Stimulated activated CD8-positive, alpha-beta memory T cell treated with anti-CD3 and anti-CD28 coated beads, Interleukin-2, amount 100 ng/mL, for 48 hours (primary cell): ENCODE measurements around the gene RHOXF2B.
"Not testable (repeated sequence)": the region's sequence is repeated elsewhere in the genome, so short reads cannot be mapped to it uniquely, and the experiment has no call there.

Experiments used
- DNase-seq, 2 donors: peaks; one replicate each; pipeline ENCODE4 v3.0.0-alpha.2; 2020; ENCODE audit warnings: low read depth in 2 of 2

The RHOXF2B gene

GRCh38 chrX:120077590-120077989, at the start of gene RHOXF2B:
Gene RHOXF2B (minus strand): TSS chrX:120077690. CDS start chrX:120077552, 138 bp downstream.
- not testable (repeated sequence) for DNase-seq

- DNase-seq: no peak
Observed at GRCh38 chrX:120125444-120125843, 48.0 kb upstream of the RHOXF2B start.

GRCh38 chrX:120120223-120120622, 42.7 kb upstream of the RHOXF2B start:
- no peak for DNase-seq

GRCh38 chrX:120115438-120115963, 38.0 kb upstream of the RHOXF2B start, which contains the start of gene RHOXF1:
Gene RHOXF1 (minus strand): TSS chrX:120115913. CDS start chrX:120115862, 51 bp downstream.
- no peak for DNase-seq

GRCh38 chrX:120111611-120112010, 34.1 kb upstream of the RHOXF2B start:
- DNase-seq: no peak

GRCh38 chrX:120109378-120109777, 31.9 kb upstream of the RHOXF2B start:
- DNase-seq: no peak

- DNase-seq: not testable (repeated sequence)
Observed at GRCh38 chrX:120104707-120105106, 27.2 kb upstream of the RHOXF2B start.

- DNase-seq: not testable (repeated sequence)
Observed at GRCh38 chrX:120101057-120101456, 23.6 kb upstream of the RHOXF2B start.

GRCh38 chrX:120090208-120090607, 12.7 kb upstream of the RHOXF2B start:
- DNase-seq: no peak

GRCh38 chrX:120087289-120088017, 10.0 kb upstream of the RHOXF2B start:
- DNase-seq: no peak

- DNase-seq: not testable (repeated sequence)
Observed at GRCh38 chrX:120085553-120086185, 8.2 kb upstream of the RHOXF2B start.

GRCh38 chrX:120066169-120066568, 11.3 kb downstream of the RHOXF2B start:
- DNase-seq: not testable (repeated sequence)

- DNase-seq: not testable (repeated sequence)
Observed at GRCh38 chrX:120042712-120043111, 34.8 kb downstream of the RHOXF2B start.

- DNase-seq: not testable (repeated sequence)
Observed at GRCh38 chrX:120042247-120042646, 35.2 kb downstream of the RHOXF2B start.

- DNase-seq: not testable (repeated sequence)
Observed at GRCh38 chrX:120040176-120040575, 37.3 kb downstream of the RHOXF2B start.

GRCh38 chrX:120039087-120039733, 38.3 kb downstream of the RHOXF2B start:
- not testable (repeated sequence) for DNase-seq

GRCh38 chrX:120036704-120037103, 40.8 kb downstream of the RHOXF2B start:
- DNase-seq: no peak

- not testable (repeated sequence) for DNase-seq
Observed at GRCh38 chrX:120035522-120036309, 41.8 kb downstream of the RHOXF2B start.

GRCh38 chrX:120029354-120029753, 48.1 kb downstream of the RHOXF2B start:
- no peak for DNase-seq

- no peak for DNase-seq
Observed at GRCh38 chrX:120023259-120023658, 54.2 kb downstream of the RHOXF2B start.

GRCh38 chrX:120022763-120023162, 54.7 kb downstream of the RHOXF2B start:
- DNase-seq: no peak
